Chondrocyte (in vitro differentiated cells): ENCODE measurements around the gene FADS6. TPM values are rescaled to one million over a fixed set of nuclear protein-coding genes. Genes with fewer than 3 reads are reported as not detected.
"Not testable (repeated sequence)": the region's sequence is repeated elsewhere in the genome, so short reads cannot be mapped to it uniquely, and the experiment has no call there.

ENCODE experiments used
- DNase-seq: peaks from one replicate; pipeline ENCODE4 v3.0.0; 2021; ENCODE audit warnings: mixed read lengths, low spot score
- H3K27ac Mint-ChIP-seq: one replicate; pipeline ENCODE4 v1.8.0; 2021; ENCODE audit warnings: mild to moderate bottlenecking, moderate library complexity, mixed read lengths; ENCODE audit not compliant: unreplicated experiment
- H3K27me3 Mint-ChIP-seq: 2 replicates; pipeline ENCODE4 v1.8.0; 2021; ENCODE audit warnings: low read depth, mixed read lengths
- H3K36me3 Mint-ChIP-seq: 2 replicates; pipeline ENCODE4 v1.8.0; 2021; ENCODE audit warnings: low read depth, mixed read lengths
- H3K4me1 Mint-ChIP-seq: 2 replicates; pipeline ENCODE4 v1.8.0; 2021; ENCODE audit warnings: low read depth, mild to moderate bottlenecking, mixed read lengths
- H3K4me3 Mint-ChIP-seq: one replicate; pipeline ENCODE4 v1.8.0; 2021; ENCODE audit warnings: mild to moderate bottlenecking, moderate library complexity, mixed read lengths; ENCODE audit not compliant: unreplicated experiment
- H3K9me3 Mint-ChIP-seq: 2 replicates; pipeline ENCODE4 v1.8.0; 2021; ENCODE audit warnings: low read depth, mixed read lengths
- CTCF ChIP-seq: fragments of 200-600 bp; sonication (generic); IDR thresholded peaks from 2 replicates; pipeline ENCODE4 v1.5.0; 2021; ENCODE audit warnings: antibody characterized with exemption, mild to moderate bottlenecking, moderate library complexity
- total RNA-seq: library from RNA; stranded (reverse); gene quantifications from 3 replicates; pipeline ENCODE4 v1.2.1, GENCODE V29; 2021

Gene FADS6
- total RNA-seq, 1 donor from 2014 or later: not detected

- TF ChIP-seq CTCF: peak; percentile 9
- peaks cover 4% of the 10 kb centered on the region for H3K27me3 Mint-ChIP-seq
Observed at GRCh38 chr17:74872313-74873036, 21.0 kb downstream of the FADS6 start, which contains the start of gene FDXR. TSS of gene FDXR (minus strand) at chr17:74872994. CDS start at chr17:74872944, 50 bp downstream.

GRCh38 chr17:74871356-74872076, 21.9 kb downstream of the FADS6 start:
- Mint-ChIP-seq H3K4me3 (peak overlapping the region; percentile 83), H3K36me3 (no peaks in the 10 kb centered on the region), H3K27me3 (no peaks in the 10 kb centered on the region), H3K4me1 (peaks cover 24% of the 10 kb centered on the region), H3K27ac (no peak overlapping the region), H3K9me3 (no peaks in the 10 kb centered on the region)
- TF ChIP-seq CTCF: no peak
- DNase-seq: no peak

More at GRCh38 chr17:74872313-74873036, 21.0 kb downstream of the FADS6 start, which contains the start of gene FDXR:
- peaks cover 24% of the 10 kb centered on the region for H3K4me1 Mint-ChIP-seq
- no peak for DNase-seq
- H3K9me3 Mint-ChIP-seq: no peaks in the 10 kb centered on the region
- H3K27ac Mint-ChIP-seq: peak within 1 kb of the TSS; percentile 96
- peak within 1 kb of the TSS; percentile 83 for H3K4me3 Mint-ChIP-seq
- no peaks in the 10 kb centered on the region for H3K36me3 Mint-ChIP-seq

- no peak overlapping the region for H3K4me3 Mint-ChIP-seq
- peaks cover 24% of the 10 kb centered on the region for H3K4me1 Mint-ChIP-seq
- no peaks in the 10 kb centered on the region for H3K27me3 Mint-ChIP-seq
- no peak for TF ChIP-seq CTCF
- H3K9me3 Mint-ChIP-seq: no peaks in the 10 kb centered on the region
- no peaks in the 10 kb centered on the region for H3K36me3 Mint-ChIP-seq
- no peak for DNase-seq
- no peak overlapping the region for H3K27ac Mint-ChIP-seq
Observed at GRCh38 chr17:74870512-74870911, 22.9 kb downstream of the FADS6 start.

DNA sequence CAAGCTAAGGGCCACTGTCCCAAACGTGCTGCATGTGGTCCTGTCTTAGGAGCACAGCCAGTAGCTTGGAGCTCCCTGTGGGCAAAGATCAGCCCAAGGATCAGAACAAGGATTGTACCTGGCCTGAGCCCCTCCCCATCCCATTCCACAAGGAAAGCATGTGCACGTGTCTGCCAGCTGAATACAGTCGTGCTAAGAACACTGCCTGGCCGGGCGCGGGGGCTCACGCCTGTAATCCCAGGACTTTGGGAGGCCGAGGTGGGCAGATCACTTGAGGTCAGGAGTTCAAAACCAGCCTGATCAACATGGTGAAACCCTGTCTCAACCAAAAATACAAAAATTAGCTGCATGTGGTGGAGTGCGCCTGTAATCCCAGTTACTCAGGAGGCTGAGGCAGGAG, 23.4 kb downstream of the FADS6 start:
- not testable (repeated sequence) for H3K27ac Mint-ChIP-seq, H3K36me3 Mint-ChIP-seq, DNase-seq, H3K27me3 Mint-ChIP-seq, H3K9me3 Mint-ChIP-seq, H3K4me3 Mint-ChIP-seq
- peaks cover 24% of the 10 kb centered on the region for H3K4me1 Mint-ChIP-seq

DNA sequence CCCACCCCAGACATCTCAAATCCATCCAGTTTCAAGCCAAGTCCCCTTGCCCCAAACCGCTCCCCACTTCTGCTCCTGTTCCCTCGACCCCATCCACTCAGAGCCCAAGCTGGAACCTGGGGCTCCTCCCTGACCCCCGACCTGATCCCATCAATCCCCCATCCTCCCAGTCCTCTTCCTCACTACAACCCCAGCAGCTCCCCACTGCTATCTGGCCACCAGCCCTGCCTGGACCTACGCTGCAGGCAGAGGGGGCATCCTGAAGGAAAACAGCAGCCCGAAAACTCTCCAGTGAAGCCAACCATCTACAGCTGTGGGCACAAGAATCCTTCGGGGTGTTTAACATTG, 24.6 kb downstream of the FADS6 start:
- TF ChIP-seq CTCF: no peak
- H3K27me3 Mint-ChIP-seq: no peaks in the 10 kb centered on the region
- peaks cover 23% of the 10 kb centered on the region for H3K4me1 Mint-ChIP-seq
- no peaks in the 10 kb centered on the region for H3K9me3 Mint-ChIP-seq
- DNase-seq: no peak
- H3K4me3 Mint-ChIP-seq: no peak overlapping the region
- no peak overlapping the region for H3K27ac Mint-ChIP-seq
- no peaks in the 10 kb centered on the region for H3K36me3 Mint-ChIP-seq
